ENCODE results near the gene SPECC1. TPM values are rescaled to one million over a fixed set of nuclear protein-coding genes. Genes with fewer than 3 reads are reported as not detected.

The SPECC1 gene
- total and polyA plus RNA-seq, 9 of the 15 experiments (the other 6 are each of a cell fraction or from before 2014, with no cell fraction given): 2.4 to 19.6 (median 14.7) TPM

GRCh38 chr17:20009302-20010098 is at the start of gene SPECC1 (continued):
- TF ChIP-seq FOXP4 (CRISPR knock-in tag; IDR thresholded peaks at IDR 0.05; ENCODE audit: borderline replicate concordance): peak; percentile 81; the same call in 1 of the 2 replicates
- TF ChIP-seq HCFC1 (IDR thresholded peaks at IDR 0.05; ENCODE audit: low read depth, low read length): peak; percentile 96
- no peak for TF ChIP-seq FOXA3 (CRISPR knock-in tag; conservative IDR thresholded peaks at IDR 0.05 in 1 of 2, IDR thresholded peaks at IDR 0.05 in 1 of 2)
- TF ChIP-seq BRCA1 (IDR thresholded peaks at IDR 0.05): no peak
- 0 out of 2 replicates have a peak, but pooled peaks have one; percentile 10 for TF ChIP-seq BRCA1 (CRISPR knock-in tag; IDR thresholded peaks at IDR 0.05)
- TF ChIP-seq MTA3 (IDR thresholded peaks at IDR 0.05; ENCODE audit: borderline replicate concordance): peak; percentile 35; the same call in 1 of the 2 replicates
- TF ChIP-seq AFF1 (IDR thresholded peaks at IDR 0.05; ENCODE audit: low read depth in 1 of 2, partially characterized antibody in 2 of 2): no peak
- peak; percentile 48 for TF ChIP-seq FIP1L1 (IDR thresholded peaks at IDR 0.05; ENCODE audit: low read depth, low read length, poor library complexity, severe bottlenecking)
- 0 out of 2 replicates have a peak, but pooled peaks have one; percentile 55 for TF ChIP-seq CREM (IDR thresholded peaks at IDR 0.05; ENCODE audit: low read depth)
- TF ChIP-seq FUS (optimal IDR thresholded peaks at IDR 0.05; ENCODE audit: low read depth, low read length): peak; percentile 49
- TF ChIP-seq ZHX1 (conservative IDR thresholded peaks at IDR 0.05; ENCODE audit: low read length): no peak
- TF ChIP-seq TEAD4 (IDR thresholded peaks at IDR 0.05; ENCODE audit: low read length): no peak
- peak; percentile 17; the same call in 1 of the 2 replicates for TF ChIP-seq TEAD4 (CRISPR knock-in tag; IDR thresholded peaks at IDR 0.05; ENCODE audit: borderline replicate concordance)
- no peak for TF ChIP-seq ZNF280B (CRISPR knock-in tag; IDR thresholded peaks at IDR 0.05)
- no peak for TF ChIP-seq ZNF668 (CRISPR knock-in tag; IDR thresholded peaks at IDR 0.05)
- no peak for TF ChIP-seq SNIP1 (IDR thresholded peaks at IDR 0.05; ENCODE audit: low read depth)
